Measurements from ENCODE around the gene PPP3R2.

PPP3R2 gene

GRCh38 chr9:101586651-101587050 lies 8.1 kb downstream of the PPP3R2 start:
- H3K27ac Mint-ChIP-seq, result no peak overlapping the region
- H3K9me3 Mint-ChIP-seq, result no peaks in the 10 kb centered on the region
- TF ChIP-seq, protein P1, sequence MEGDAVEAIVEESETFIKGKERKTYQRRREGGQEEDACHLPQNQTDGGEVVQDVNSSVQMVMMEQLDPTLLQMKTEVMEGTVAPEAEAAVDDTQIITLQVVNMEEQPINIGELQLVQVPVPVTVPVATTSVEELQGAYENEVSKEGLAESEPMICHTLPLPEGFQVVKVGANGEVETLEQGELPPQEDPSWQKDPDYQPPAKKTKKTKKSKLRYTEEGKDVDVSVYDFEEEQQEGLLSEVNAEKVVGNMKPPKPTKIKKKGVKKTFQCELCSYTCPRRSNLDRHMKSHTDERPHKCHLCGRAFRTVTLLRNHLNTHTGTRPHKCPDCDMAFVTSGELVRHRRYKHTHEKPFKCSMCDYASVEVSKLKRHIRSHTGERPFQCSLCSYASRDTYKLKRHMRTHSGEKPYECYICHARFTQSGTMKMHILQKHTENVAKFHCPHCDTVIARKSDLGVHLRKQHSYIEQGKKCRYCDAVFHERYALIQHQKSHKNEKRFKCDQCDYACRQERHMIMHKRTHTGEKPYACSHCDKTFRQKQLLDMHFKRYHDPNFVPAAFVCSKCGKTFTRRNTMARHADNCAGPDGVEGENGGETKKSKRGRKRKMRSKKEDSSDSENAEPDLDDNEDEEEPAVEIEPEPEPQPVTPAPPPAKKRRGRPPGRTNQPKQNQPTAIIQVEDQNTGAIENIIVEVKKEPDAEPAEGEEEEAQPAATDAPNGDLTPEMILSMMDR (IDR thresholded peaks at IDR 0.05; ENCODE audit: unreplicated experiment in 3 of 3), result no peak
- no peaks in the 10 kb centered on the region for H3K27me3 Mint-ChIP-seq (ENCODE audit: low read depth)
- H3K4me3 Mint-ChIP-seq, result no peak overlapping the region
- peaks cover 25% of the 10 kb centered on the region for H3K4me1 Mint-ChIP-seq
- H3K36me3 Mint-ChIP-seq (ENCODE audit: low read depth), result no peaks in the 10 kb centered on the region

DNA sequence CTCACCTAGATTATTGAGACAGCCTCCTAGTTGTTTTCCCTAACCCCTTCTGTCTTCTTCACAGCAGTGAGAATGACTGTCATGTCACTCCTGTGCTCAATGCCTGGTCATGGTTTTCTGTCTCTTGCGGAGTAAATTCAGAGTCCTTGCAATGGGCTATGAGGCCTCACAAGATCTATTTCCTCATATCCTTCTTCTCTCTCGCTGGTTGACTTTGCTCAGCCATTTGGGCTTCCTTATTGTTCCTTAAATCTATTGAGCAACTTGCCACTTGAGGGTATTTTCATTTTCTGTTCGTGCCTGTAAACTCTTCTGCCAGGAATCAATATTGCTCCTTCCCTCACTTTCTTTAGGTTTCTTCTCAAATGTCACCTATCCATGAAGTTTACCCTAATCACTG lies 9.0 kb downstream of the PPP3R2 start:
- Mint-ChIP-seq H3K27ac (no peak overlapping the region), H3K27me3 (ENCODE audit: low read depth) (no peaks in the 10 kb centered on the region), H3K4me1 (peaks cover 29% of the 10 kb centered on the region), H3K4me3 (no peak overlapping the region), H3K36me3 (ENCODE audit: low read depth) (no peaks in the 10 kb centered on the region), H3K9me3 (no peaks in the 10 kb centered on the region)
- TF ChIP-seq, protein P1 (IDR thresholded peaks at IDR 0.05; ENCODE audit: unreplicated experiment in 3 of 3), result no peak

DNA sequence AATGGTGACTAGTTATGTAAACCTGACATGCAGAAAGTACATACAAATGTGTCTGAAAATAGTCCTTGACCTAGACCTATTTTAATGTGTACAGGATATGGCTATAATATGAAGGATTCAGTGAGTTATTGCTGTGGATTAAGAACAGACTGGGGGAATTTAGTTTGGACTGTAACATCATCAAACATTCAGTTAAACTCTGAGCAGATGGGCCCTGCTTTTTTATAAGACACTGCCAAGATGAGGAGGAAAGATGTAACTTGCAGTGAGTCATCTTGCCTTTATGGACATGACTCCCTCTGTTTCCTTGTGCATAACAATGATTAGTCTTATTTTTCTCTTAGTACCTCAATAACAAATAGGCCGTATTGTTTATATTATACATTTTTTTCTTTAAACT lies 12.2 kb downstream of the PPP3R2 start:
- H3K4me1 Mint-ChIP-seq, result peaks cover 39% of the 10 kb centered on the region
- TF ChIP-seq, protein P1 (IDR thresholded peaks at IDR 0.05; ENCODE audit: unreplicated experiment in 3 of 3), result no peak
- no peaks in the 10 kb centered on the region for H3K27me3 Mint-ChIP-seq (ENCODE audit: low read depth)
- H3K36me3 Mint-ChIP-seq (ENCODE audit: low read depth), result no peaks in the 10 kb centered on the region
- H3K9me3 Mint-ChIP-seq, result no peaks in the 10 kb centered on the region
- no peak overlapping the region for H3K4me3 Mint-ChIP-seq
- H3K27ac Mint-ChIP-seq, result peak overlapping the region; percentile 70 to 89 (median 78)

DNA sequence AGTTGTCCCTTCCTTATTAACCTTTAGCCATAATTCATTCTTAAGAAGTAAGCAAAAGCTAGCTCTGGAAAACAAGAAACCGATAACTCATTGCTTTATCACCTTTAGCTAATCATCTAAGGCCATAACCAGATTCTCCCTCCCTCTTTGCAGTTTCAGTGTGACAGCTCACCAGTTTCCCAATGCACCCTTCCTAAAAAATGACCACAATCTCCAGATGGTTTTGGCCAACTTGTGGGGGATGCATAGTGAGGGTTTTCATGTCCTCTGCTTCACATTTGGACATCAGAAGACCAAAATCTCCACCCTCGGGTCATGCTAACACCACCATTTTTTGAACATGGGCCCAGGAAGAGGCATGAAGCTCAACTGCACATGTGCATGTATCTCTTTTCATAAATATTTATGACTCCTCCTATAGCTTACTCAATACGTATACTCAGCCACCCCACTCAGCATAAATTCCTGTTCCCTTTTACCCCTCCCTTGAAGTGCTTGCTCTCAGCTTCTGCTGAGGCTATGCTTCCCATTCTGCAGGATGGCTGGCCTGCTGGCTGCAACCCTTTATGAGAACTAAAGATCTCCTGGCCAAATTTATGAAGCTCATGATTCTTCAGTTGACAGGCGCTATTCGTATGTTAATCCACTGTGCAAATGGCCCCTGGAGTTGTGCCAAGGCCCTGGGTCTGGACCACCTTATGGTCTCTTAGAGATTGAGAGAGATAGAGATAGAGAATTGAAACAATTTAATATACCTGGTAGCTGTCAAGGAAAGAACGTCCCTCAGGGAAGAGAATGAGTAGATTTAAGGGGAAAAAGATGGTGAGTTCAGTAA lies 14.8 kb downstream of the PPP3R2 start:
- Mint-ChIP-seq H3K9me3 (no peaks in the 10 kb centered on the region), H3K27ac (peak overlapping the region; percentile 31 to 64 (median 58)), H3K36me3 (ENCODE audit: low read depth) (no peaks in the 10 kb centered on the region), H3K27me3 (ENCODE audit: low read depth) (no peaks in the 10 kb centered on the region), H3K4me1 (peaks cover 46% of the 10 kb centered on the region), H3K4me3 (no peak overlapping the region)
- TF ChIP-seq, protein P1 (IDR thresholded peaks at IDR 0.05; ENCODE audit: unreplicated experiment in 3 of 3), result no peak

- Mint-ChIP-seq H3K4me3 (no peak overlapping the region), H3K27ac (peak overlapping the region in 1 of 3 experiments; percentile 9), H3K27me3 (ENCODE audit: low read depth) (no peaks in the 10 kb centered on the region), H3K4me1 (peaks cover 50% of the 10 kb centered on the region), H3K9me3 (no peaks in the 10 kb centered on the region), H3K36me3 (ENCODE audit: low read depth) (no peaks in the 10 kb centered on the region)
- TF ChIP-seq, protein P1 (IDR thresholded peaks at IDR 0.05; ENCODE audit: unreplicated experiment in 3 of 3), result no peak
Observed at GRCh38 chr9:101578378-101578777, 16.4 kb downstream of the PPP3R2 start.
